Smooth muscle cell (in vitro differentiated cells): ENCODE data around the gene RFX2. TPM values are rescaled to one million over a fixed set of nuclear protein-coding genes. Genes with fewer than 3 reads are reported as not detected.

ENCODE experiments used
- DNase-seq: peaks from one replicate; lab custom pipeline; 2025; ENCODE audit not compliant: unreplicated experiment; lab: John Stamatoyannopoulos, UW
- H2AFZ ChIP-seq: fragments of 200-600 bp; sonication (generic); 2 replicates; pipeline ENCODE4 v1.6.0; 2016; ENCODE audit warnings: antibody characterized with exemption, low read depth, mild to moderate bottlenecking
- H3F3A ChIP-seq: fragments of 200-600 bp; sonication (generic); 2 replicates; pipeline ENCODE4 v1.6.0; 2017; ENCODE audit warnings: antibody characterized with exemption, low read depth
- H3K27ac ChIP-seq: fragments of 200-600 bp; sonication (generic); 2 replicates; pipeline ENCODE4 v1.5.1; 2016; ENCODE audit warnings: low read depth, mild to moderate bottlenecking
- H3K27me3 ChIP-seq: fragments of 200-600 bp; sonication (generic); 2 replicates; pipeline ENCODE4 v1.6.1; 2016; ENCODE audit warnings: low read depth, mild to moderate bottlenecking
- H3K36me3 ChIP-seq: fragments of 200-600 bp; sonication (generic); 2 replicates; pipeline ENCODE4 v1.5.1; 2016; ENCODE audit warnings: low read depth
- H3K4me1 ChIP-seq: fragments of 200-600 bp; sonication (generic); 2 replicates; pipeline ENCODE4 v1.5.1; 2016; ENCODE audit warnings: low read depth
- H3K4me2 ChIP-seq: fragments of 200-600 bp; sonication (generic); 2 replicates; pipeline ENCODE4 v1.6.0; 2016; ENCODE audit warnings: mild to moderate bottlenecking
- H3K4me3 ChIP-seq: fragments of 200-600 bp; sonication (generic); 2 replicates; pipeline ENCODE4 v1.5.1; 2016; ENCODE audit warnings: mild to moderate bottlenecking
- H3K79me2 ChIP-seq: fragments of 200-600 bp; sonication (generic); 2 replicates; pipeline ENCODE4 v1.6.0; 2016; ENCODE audit warnings: low read depth, mild to moderate bottlenecking
- H3K9ac ChIP-seq: fragments of 200-600 bp; sonication (generic); 2 replicates; pipeline ENCODE4 v1.6.0; 2016; ENCODE audit warnings: low read depth
- H3K9me3 ChIP-seq: fragments of 200-600 bp; sonication (generic); replicated peaks from 2 replicates; pipeline ENCODE4 v1.5.1; 2016; ENCODE audit warnings: low read depth
- H4K20me1 ChIP-seq: fragments of 200-600 bp; sonication (generic); 2 replicates; pipeline ENCODE4 v1.6.0; 2016; ENCODE audit warnings: low read depth
- WGBS: methylation state at CpG from one replicate; pipeline ENCODE4 v1.1.7; 2016; ENCODE audit warnings: low lambda C conversion rate; 5-methylcytosine and 5-hydroxymethylcytosine counted together
- polyA plus RNA-seq: library from polyadenylated mRNA; unstranded; fragments of >200 nt; fragmentation: Nextera tagmentation; extraction: Ambion mirVana; gene quantifications from 2 replicates; pipeline ENCODE4 v1.2.1, GENCODE V29; 2016
- total RNA-seq: library from RNA; depleted of rRNA; stranded (reverse); fragments of >200 nt; gene quantifications from 2 replicates; pipeline ENCODE4 v1.2.3, GENCODE V29; 2014
- TF ChIP-seq, protein P1 (sequence below): fragments of 200-600 bp; sonication (generic); IDR thresholded peaks from 2 replicates; pipeline ENCODE4 v1.5.1; 2017; ENCODE audit warnings: borderline replicate concordance, mild to moderate bottlenecking, antibody characterized with exemption; ENCODE audit not compliant: insufficient read depth, poor library complexity, severe bottlenecking

RFX2 gene
- total RNA-seq (2.7 and 7.5 TPM in 2 replicates), polyA plus RNA-seq (4.7 and 6.4 TPM in 2 replicates)

DNA sequence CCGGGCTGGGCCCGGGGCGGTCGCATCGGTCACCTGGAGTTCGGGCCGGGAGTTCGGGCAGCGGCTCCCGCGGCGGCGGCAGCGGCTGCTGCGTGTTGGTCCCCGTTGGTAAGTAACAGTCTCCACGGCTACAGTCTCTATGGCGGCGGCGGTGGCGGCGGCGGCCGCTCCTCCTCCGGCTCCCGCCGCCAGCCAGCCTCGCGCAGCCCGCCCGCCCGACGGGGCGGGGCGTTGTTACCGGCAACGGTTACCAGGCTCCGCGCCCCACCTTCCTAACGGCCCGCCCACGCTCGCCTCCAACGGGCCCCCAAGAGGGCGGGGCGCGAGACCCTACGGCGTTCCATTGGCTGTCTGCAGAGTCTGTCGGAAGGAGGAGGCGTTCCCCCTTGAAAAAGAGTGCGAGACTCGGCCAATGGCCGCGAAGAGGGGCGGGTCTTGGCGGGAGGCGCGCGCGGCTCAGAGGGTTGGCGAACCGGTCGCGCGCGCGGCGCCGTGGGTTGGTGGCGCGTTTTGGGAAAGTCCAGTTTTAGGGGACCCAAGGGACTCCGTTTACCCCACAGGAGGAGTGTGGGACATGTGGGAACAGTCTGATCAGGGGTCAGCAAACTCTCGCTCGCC, at the start of gene RFX2:
Gene RFX2, minus strand, starts transcription at position 141 of the 618 bp plus-strand sequence. CDS start 63,004 bp downstream, outside the sequence.
- H3K79me2 ChIP-seq, result no peaks in the 10 kb centered on the region
- H3K4me2 ChIP-seq, result peak within 1 kb of the TSS; percentile 98
- peak within 1 kb of the TSS; percentile 31 for H3K27ac ChIP-seq
- H2AFZ ChIP-seq, result peak within 1 kb of the TSS; percentile 83
- no peaks in the 10 kb centered on the region for H3K27me3 ChIP-seq
- H4K20me1 ChIP-seq, result no peaks in the 10 kb centered on the region
- peaks cover 11% of the 10 kb centered on the region for H3F3A ChIP-seq
- no peaks in the 10 kb centered on the region for H3K36me3 ChIP-seq
- peak within 1 kb of the TSS; percentile 65 for H3K4me3 ChIP-seq
- TF ChIP-seq, protein P1, sequence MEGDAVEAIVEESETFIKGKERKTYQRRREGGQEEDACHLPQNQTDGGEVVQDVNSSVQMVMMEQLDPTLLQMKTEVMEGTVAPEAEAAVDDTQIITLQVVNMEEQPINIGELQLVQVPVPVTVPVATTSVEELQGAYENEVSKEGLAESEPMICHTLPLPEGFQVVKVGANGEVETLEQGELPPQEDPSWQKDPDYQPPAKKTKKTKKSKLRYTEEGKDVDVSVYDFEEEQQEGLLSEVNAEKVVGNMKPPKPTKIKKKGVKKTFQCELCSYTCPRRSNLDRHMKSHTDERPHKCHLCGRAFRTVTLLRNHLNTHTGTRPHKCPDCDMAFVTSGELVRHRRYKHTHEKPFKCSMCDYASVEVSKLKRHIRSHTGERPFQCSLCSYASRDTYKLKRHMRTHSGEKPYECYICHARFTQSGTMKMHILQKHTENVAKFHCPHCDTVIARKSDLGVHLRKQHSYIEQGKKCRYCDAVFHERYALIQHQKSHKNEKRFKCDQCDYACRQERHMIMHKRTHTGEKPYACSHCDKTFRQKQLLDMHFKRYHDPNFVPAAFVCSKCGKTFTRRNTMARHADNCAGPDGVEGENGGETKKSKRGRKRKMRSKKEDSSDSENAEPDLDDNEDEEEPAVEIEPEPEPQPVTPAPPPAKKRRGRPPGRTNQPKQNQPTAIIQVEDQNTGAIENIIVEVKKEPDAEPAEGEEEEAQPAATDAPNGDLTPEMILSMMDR, result no peak
- no peaks in the 10 kb centered on the region for H3K9me3 ChIP-seq
- WGBS, result 1% methylated on average over 40 of the region's 75 CpGs
- H3K9ac ChIP-seq, result peak within 1 kb of the TSS; percentile 85
- peaks cover 15% of the 10 kb centered on the region for H3K4me1 ChIP-seq
- peak; percentile 94 for DNase-seq

GRCh38 chr19:6156033-6156432, 45.7 kb upstream of the RFX2 start:
- no peaks in the 10 kb centered on the region for H3K4me1 ChIP-seq
- no peak for DNase-seq
- no peak overlapping the region for H3K27ac ChIP-seq
- no peaks in the 10 kb centered on the region for H3K36me3 ChIP-seq
- 31% methylated on average over 2 of the region's 2 CpGs for WGBS
- no peak overlapping the region for H3K4me2 ChIP-seq
- TF ChIP-seq, protein P1, result no peak
- H3K27me3 ChIP-seq, result no peaks in the 10 kb centered on the region
- H2AFZ ChIP-seq, result no peak overlapping the region
- H4K20me1 ChIP-seq, result no peaks in the 10 kb centered on the region
- no peak overlapping the region for H3K9ac ChIP-seq
- H3K79me2 ChIP-seq, result no peaks in the 10 kb centered on the region
- H3K9me3 ChIP-seq, result no peaks in the 10 kb centered on the region
- no peaks in the 10 kb centered on the region for H3F3A ChIP-seq
- H3K4me3 ChIP-seq, result no peak overlapping the region

DNA sequence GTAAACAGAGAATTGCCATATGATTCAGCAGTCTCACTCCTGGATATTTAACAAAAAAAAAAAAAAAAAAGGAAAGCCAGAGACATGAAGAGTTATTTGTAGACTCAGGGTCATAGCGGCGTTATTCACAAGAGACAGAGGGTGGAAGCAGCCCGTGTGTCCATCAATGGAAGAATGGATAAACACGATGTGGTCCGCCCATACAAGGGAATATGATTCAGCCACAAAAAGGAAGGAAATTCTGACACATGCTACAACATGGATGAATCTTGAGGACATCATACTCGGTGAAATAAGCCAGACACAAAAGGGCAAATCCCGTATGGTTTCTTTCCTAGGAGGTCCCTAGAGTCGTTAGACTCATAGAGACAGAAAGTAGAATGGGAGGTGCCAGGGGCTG, 40.0 kb upstream of the RFX2 start:
- Histone ChIP-seq H3K4me2 (no peak overlapping the region), H3K9ac (no peak overlapping the region), H3K27me3 (no peaks in the 10 kb centered on the region), H4K20me1 (no peaks in the 10 kb centered on the region), H3K9me3 (no peaks in the 10 kb centered on the region), H3F3A (no peaks in the 10 kb centered on the region), H3K27ac (no peak overlapping the region), H3K4me3 (no peak overlapping the region), H3K4me1 (no peaks in the 10 kb centered on the region), H3K79me2 (no peaks in the 10 kb centered on the region), H3K36me3 (no peaks in the 10 kb centered on the region), H2AFZ (no peak overlapping the region)
- WGBS, result 81% methylated on average over 8 of the region's 8 CpGs
- TF ChIP-seq, protein P1, result no peak
- no peak for DNase-seq

- Histone ChIP-seq H3F3A (no peaks in the 10 kb centered on the region), H4K20me1 (no peaks in the 10 kb centered on the region), H3K4me2 (no peak overlapping the region), H2AFZ (no peak overlapping the region), H3K9ac (no peak overlapping the region), H3K4me1 (no peaks in the 10 kb centered on the region), H3K9me3 (no peaks in the 10 kb centered on the region), H3K27ac (no peak overlapping the region), H3K79me2 (no peaks in the 10 kb centered on the region), H3K36me3 (no peaks in the 10 kb centered on the region), H3K27me3 (no peaks in the 10 kb centered on the region), H3K4me3 (no peak overlapping the region)
- TF ChIP-seq, protein P1, result no peak
- DNase-seq, result no peak
- WGBS, result 47% methylated on average over 1 of the region's 1 CpG
Observed at GRCh38 chr19:6141217-6141616, 30.9 kb upstream of the RFX2 start.
